K562 (cell line): Measurements from ENCODE around the gene CYP2B6. TPM values are rescaled to one million over a fixed set of nuclear protein-coding genes. Genes with fewer than 3 reads are reported as not detected.

Experiments
- ATAC-seq: fragments of 200-7000 bp; cut with Tn5 transposase; 3 replicates; pipeline ENCODE4 v1.9.1; 2020; ENCODE audit warnings: moderate library complexity
- BruUV-seq: library from RNA; stranded (reverse); fragments of 400-500 nt; replicated peaks from 2 replicates; lab custom pipeline; 2021; lab: Mats Ljungman, UMichigan
- CTCF ChIA-PET: fragments of 300-600 bp; formaldehyde crosslinking; extraction: SDS; loops from one replicate; lab custom pipeline; 2021; ENCODE audit warnings: low intra/inter-chr PET ratio; lab: Yijun Ruan, JAX
- POLR2A ChIA-PET: fragments of 300-600, 350-650 bp; sonication (Branson Sonifier 250); formaldehyde crosslinking; extraction: SDS; loops from one replicate; lab custom pipeline; 2021; ENCODE audit warnings: antibody characterized with exemption, inconsistent platforms; lab: Yijun Ruan, JAX
- DNase-seq, 4 experiments: peaks; one replicate each; pipeline versions ENCODE4 v3.0.0 to v3.0.0-alpha.2; 2011 to 2018; ENCODE audit warnings: low spot score in 3 of 4, mixed read lengths in 3 of 4; ENCODE audit errors: extremely low read depth in 1 of 4
- FAIRE-seq: peaks from 2 replicates; lab custom pipeline; 2011; peaks lifted over from hg19 to GRCh38; lab: Jason Lieb, UNC
- H2AFZ ChIP-seq: 2 replicates; pipeline ENCODE4 v1.6.0; 2011; ENCODE audit warnings: low read depth, low read length, control low read depth, inconsistent platforms
- H3K27ac ChIP-seq: fragments of 200-600 bp; 3 replicates; pipeline ENCODE4 v1.8.0; 2011; ENCODE audit warnings: low read depth, mild to moderate bottlenecking, control low read depth, inconsistent platforms, low read length, moderate library complexity, mixed read lengths; ENCODE audit errors: extremely low read depth
- H3K27me3 ChIP-seq, 2 experiments: fragments of 300-600 bp in 1 of 2; 2 replicates in 1 of 2; 3 replicates in 1 of 2; pipeline versions ENCODE4 v1.6.0 to v1.8.0; 2011; ENCODE audit warnings: inconsistent platforms in 2 of 2, low read length in 2 of 2, mild to moderate bottlenecking in 1 of 2, mixed read lengths in 1 of 2, moderate library complexity in 1 of 2; ENCODE audit not compliant: control insufficient read depth in 2 of 2, insufficient read depth in 2 of 2
- H3K36me3 ChIP-seq: fragments of 300-600 bp; 3 replicates; pipeline ENCODE4 v1.8.0; 2011; ENCODE audit warnings: mild to moderate bottlenecking, low read length, inconsistent platforms; ENCODE audit not compliant: control insufficient read depth, insufficient read depth
- H3K4me1 ChIP-seq, 2 experiments: fragments of 200-600 bp in 1 of 2; replicated peaks in 1 of 2; 2 replicates in 1 of 2; 3 replicates in 1 of 2; pipeline versions ENCODE4 v1.5.1 to v1.8.0; 2011; ENCODE audit warnings: inconsistent platforms in 2 of 2, low read length in 2 of 2, mild to moderate bottlenecking in 1 of 2, mixed read lengths in 1 of 2, moderate library complexity in 1 of 2; ENCODE audit not compliant: control insufficient read depth in 2 of 2, insufficient read depth in 2 of 2
- H3K4me2 ChIP-seq: 2 replicates; pipeline ENCODE4 v1.6.1; 2011; ENCODE audit warnings: low read length, control low read depth, inconsistent platforms, mixed read lengths; ENCODE audit not compliant: insufficient read depth
- H3K4me3 ChIP-seq: fragments of 200-600 bp; sonication (generic), shearing (Covaris generic); 2 replicates; pipeline ENCODE4 v1.5.1; 2016; ENCODE audit warnings: control low read depth, inconsistent platforms
- H3K79me2 ChIP-seq: fragments of 200-600 bp; 3 replicates; pipeline ENCODE4 v1.8.0; 2011; ENCODE audit warnings: low read length, inconsistent platforms; ENCODE audit not compliant: control insufficient read depth, insufficient read depth
- H3K9ac ChIP-seq, 2 experiments: 2 replicates each; pipeline versions ENCODE4 v1.6.0 to v1.6.1; 2011; ENCODE audit warnings: low read depth in 2 of 2, low read length in 2 of 2, control low read depth in 1 of 2, inconsistent platforms in 1 of 2, mild to moderate bottlenecking in 1 of 2, mixed read lengths in 1 of 2; ENCODE audit not compliant: insufficient read depth in 1 of 2
- H3K9me1 ChIP-seq: one replicate; pipeline ENCODE4 v1.6.0; 2011; ENCODE audit warnings: inconsistent platforms, mild to moderate bottlenecking, low read length, moderate library complexity; ENCODE audit not compliant: control insufficient read depth, insufficient read depth
- H3K9me3 ChIP-seq: replicated peaks from 2 replicates; pipeline ENCODE4 v1.5.1; 2011; ENCODE audit warnings: low read depth, low read length, inconsistent platforms; ENCODE audit not compliant: control insufficient read depth, insufficient read depth
- H4K20me1 ChIP-seq: replicated peaks from 2 replicates; pipeline ENCODE4 v1.6.1; 2011; ENCODE audit warnings: low read length, inconsistent platforms, mixed read lengths; ENCODE audit not compliant: control insufficient read depth, insufficient read depth
- HNRNPUL1 ChIP-seq: fragments of 200-400 bp; formaldehyde crosslinking; IDR thresholded peaks from 2 replicates; pipeline ENCODE4 v1.6.1; 2017; ENCODE audit warnings: low read length
- MEF2A ChIP-seq: IDR thresholded peaks from 2 replicates; pipeline ENCODE4 v1.6.1; 2011; ENCODE audit warnings: low read depth, mild to moderate bottlenecking, low read length, moderate library complexity; ENCODE audit not compliant: control insufficient read depth
- RBBP5 ChIP-seq: fragments of 200-600 bp; sonication (generic); IDR thresholded peaks from 2 replicates; pipeline ENCODE4 v1.6.1; 2012; ENCODE audit warnings: borderline replicate concordance, mild to moderate bottlenecking, low read length, control low read depth, inconsistent platforms; ENCODE audit not compliant: insufficient read depth, poor library complexity, severe bottlenecking
- WGBS: fragments of 100-300 bp; shearing (Covaris generic); methylation state at CpG from one replicate; pipeline ENCODE4 v1.1.6; 2016; ENCODE audit warnings: low coverage, mixed read lengths; ENCODE audit not compliant: insufficient coverage; ENCODE audit errors: missing lambda C conversion rate; 5-methylcytosine and 5-hydroxymethylcytosine counted together
- in situ Hi-C: fragments of 300-500 bp; cut with MboI; formaldehyde crosslinking; loops from 4 replicates; pipeline ENCODE4 v1.15.0; 2018; ENCODE audit warnings: inconsistent platforms, mixed read lengths
- intact Hi-C: fragments of 100-400 bp; cut with micrococcal nuclease; formaldehyde crosslinking; loops from 2 replicates; pipeline ENCODE4 v1.14.2; 2022
- polyA plus RNA-seq, 8 experiments: library from polyadenylated mRNA; depleted of rRNA in 4 of 8; stranded (reverse) in 5 of 8; unstranded in 3 of 8; fragments of >200 nt; fragmentation: Nextera tagmentation in 2 of 8; fragmentation: Illumina TruSeq in 1 of 8; extraction: Ambion mirVana in 2 of 8; extraction: Trizol in 1 of 8; gene quantifications; 2 replicates each; pipeline versions ENCODE4 v1.2.1 to v1.2.3, GENCODE V29; 2011 to 2014; ENCODE audit warnings: inconsistent platforms in 1 of 8, missing spikeins in 1 of 8
- total RNA-seq, 7 experiments: library from RNA; depleted of rRNA in 6 of 7; stranded (reverse); fragments of >200 nt in 6 of 7; fragmentation: Illumina TruSeq in 2 of 7; extraction: Trizol in 2 of 7; gene quantifications; 2 replicates each; pipeline versions ENCODE4 v1.2.1 to v1.2.3, GENCODE V29; 2011 to 2021; ENCODE audit warnings: low replicate concordance in 1 of 7
- TF ChIP-seq, protein P1 (sequence below): sonication (generic); formaldehyde crosslinking; IDR thresholded peaks from 2 replicates; pipeline ENCODE4 v1.8.0; 2022; ENCODE audit warnings: mild to moderate bottlenecking, missing genetic modification reagents
- TF ChIP-seq, protein P2 (sequence below), 3 experiments: IDR thresholded peaks in 2 of 3; conservative IDR thresholded peaks in 1 of 3; 2 replicates each; pipeline ENCODE4 v1.5.1; 2011 to 2012; ENCODE audit warnings: low read length in 3 of 3, mild to moderate bottlenecking in 3 of 3, control low read depth in 2 of 3, improper control_type of control experiment in 1 of 3, inconsistent platforms in 1 of 3, low read depth in 1 of 3, mixed read lengths in 1 of 3, moderate library complexity in 1 of 3; ENCODE audit not compliant: insufficient read depth in 2 of 3
- TF ChIP-seq, protein P3 (sequence below): sonication (generic); formaldehyde crosslinking; IDR thresholded peaks from 2 replicates; pipeline ENCODE4 v1.8.1; 2023; ENCODE audit warnings: missing genetic modification reagents, mild to moderate bottlenecking, borderline replicate concordance

The CYP2B6 gene
- total and polyA plus RNA-seq, 9 of the 15 experiments (the other 6 are each of a cell fraction or from before 2014, with no cell fraction given) = 0.04 TPM; not detected in 8

DNA sequence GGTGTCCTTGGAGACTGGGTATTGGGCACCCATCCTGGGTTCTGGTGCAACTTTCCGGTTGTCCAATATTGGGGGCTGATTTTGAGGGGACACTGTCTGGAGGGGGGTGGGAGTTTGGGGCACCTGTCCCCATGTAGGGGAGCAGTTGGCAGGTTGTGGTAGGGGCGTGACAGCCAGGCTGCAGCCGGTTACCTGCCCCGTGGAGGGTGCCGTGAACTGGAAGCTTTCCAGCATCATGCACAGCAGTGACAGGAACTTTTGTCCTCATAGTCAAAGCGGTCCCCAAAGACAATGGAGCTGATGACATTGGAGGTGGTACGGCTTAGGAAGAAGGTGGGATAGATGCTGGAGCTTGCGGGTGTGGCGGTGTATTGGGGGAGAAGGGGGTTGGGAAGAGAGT, 34.3 kb downstream of the CYP2B6 start (continued):
- TF ChIP-seq, protein P1, sequence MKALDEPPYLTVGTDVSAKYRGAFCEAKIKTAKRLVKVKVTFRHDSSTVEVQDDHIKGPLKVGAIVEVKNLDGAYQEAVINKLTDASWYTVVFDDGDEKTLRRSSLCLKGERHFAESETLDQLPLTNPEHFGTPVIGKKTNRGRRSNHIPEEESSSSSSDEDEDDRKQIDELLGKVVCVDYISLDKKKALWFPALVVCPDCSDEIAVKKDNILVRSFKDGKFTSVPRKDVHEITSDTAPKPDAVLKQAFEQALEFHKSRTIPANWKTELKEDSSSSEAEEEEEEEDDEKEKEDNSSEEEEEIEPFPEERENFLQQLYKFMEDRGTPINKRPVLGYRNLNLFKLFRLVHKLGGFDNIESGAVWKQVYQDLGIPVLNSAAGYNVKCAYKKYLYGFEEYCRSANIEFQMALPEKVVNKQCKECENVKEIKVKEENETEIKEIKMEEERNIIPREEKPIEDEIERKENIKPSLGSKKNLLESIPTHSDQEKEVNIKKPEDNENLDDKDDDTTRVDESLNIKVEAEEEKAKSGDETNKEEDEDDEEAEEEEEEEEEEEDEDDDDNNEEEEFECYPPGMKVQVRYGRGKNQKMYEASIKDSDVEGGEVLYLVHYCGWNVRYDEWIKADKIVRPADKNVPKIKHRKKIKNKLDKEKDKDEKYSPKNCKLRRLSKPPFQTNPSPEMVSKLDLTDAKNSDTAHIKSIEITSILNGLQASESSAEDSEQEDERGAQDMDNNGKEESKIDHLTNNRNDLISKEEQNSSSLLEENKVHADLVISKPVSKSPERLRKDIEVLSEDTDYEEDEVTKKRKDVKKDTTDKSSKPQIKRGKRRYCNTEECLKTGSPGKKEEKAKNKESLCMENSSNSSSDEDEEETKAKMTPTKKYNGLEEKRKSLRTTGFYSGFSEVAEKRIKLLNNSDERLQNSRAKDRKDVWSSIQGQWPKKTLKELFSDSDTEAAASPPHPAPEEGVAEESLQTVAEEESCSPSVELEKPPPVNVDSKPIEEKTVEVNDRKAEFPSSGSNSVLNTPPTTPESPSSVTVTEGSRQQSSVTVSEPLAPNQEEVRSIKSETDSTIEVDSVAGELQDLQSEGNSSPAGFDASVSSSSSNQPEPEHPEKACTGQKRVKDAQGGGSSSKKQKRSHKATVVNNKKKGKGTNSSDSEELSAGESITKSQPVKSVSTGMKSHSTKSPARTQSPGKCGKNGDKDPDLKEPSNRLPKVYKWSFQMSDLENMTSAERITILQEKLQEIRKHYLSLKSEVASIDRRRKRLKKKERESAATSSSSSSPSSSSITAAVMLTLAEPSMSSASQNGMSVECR = no peak

DNA sequence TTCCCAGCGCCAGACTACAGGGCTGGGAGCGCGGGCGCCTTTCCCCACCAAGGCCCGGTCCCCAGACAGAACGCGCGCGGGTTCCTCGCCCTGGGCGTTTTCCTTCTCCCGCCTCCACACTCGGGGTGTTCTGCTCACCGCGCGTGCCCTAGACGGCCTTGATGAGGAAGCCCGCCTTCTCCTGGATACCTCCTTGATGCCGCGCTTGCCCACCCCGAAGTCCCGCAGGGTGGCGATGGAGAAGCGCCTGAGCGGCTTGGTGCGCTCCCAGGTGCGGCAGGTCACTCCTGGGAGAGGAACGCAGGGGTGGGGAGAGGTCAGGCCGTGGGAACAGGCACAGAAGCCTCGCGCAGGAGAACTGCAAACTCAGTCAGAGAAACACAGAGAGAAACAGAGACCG, 34.8 kb downstream of the CYP2B6 start:
- Histone ChIP-seq H3K4me3 (no peak overlapping the region), H3K36me3 (no peaks in the 10 kb centered on the region), H3K4me1 (0 out of 5 replicates have a peak, but pooled peaks cover 0 to 3% of the 10 kb centered on the region in 2 experiments), H2AFZ (no peak overlapping the region), H3K9me3 (no peaks in the 10 kb centered on the region), H3K27me3 (peaks cover 8 to 39% of the 10 kb centered on the region in 2 experiments; a peak in 4 of 5 replicates), H3K4me2 (no peak overlapping the region), H3K9me1 (no peaks in the 10 kb centered on the region), H3K27ac (no peak overlapping the region), H4K20me1 (no peaks in the 10 kb centered on the region), H3K79me2 (no peaks in the 10 kb centered on the region), H3K9ac (no peak overlapping the region)
- FAIRE-seq = no peak
- WGBS = 2% methylated on average over 26 of the region's 32 CpGs
- peak in 1 of 4 experiments; percentile 5 for DNase-seq
- ATAC-seq = no peak
- CTCF ChIA-PET = no interaction called here
- in situ Hi-C loops = no loop called here
- POLR2A ChIA-PET = interaction anchor here (1.0 kb wide), 1 partner anchor 9 kb away, joined by 3 read pairs; no protein-coding TSS in a partner anchor
- intact Hi-C loops = no loop called here
- no TSS peak for BruUV-seq
- TF ChIP-seq HNRNPUL1 (no peak), RBBP5 (no peak), MEF2A (no peak)
- TF ChIP-seq, protein P2, sequence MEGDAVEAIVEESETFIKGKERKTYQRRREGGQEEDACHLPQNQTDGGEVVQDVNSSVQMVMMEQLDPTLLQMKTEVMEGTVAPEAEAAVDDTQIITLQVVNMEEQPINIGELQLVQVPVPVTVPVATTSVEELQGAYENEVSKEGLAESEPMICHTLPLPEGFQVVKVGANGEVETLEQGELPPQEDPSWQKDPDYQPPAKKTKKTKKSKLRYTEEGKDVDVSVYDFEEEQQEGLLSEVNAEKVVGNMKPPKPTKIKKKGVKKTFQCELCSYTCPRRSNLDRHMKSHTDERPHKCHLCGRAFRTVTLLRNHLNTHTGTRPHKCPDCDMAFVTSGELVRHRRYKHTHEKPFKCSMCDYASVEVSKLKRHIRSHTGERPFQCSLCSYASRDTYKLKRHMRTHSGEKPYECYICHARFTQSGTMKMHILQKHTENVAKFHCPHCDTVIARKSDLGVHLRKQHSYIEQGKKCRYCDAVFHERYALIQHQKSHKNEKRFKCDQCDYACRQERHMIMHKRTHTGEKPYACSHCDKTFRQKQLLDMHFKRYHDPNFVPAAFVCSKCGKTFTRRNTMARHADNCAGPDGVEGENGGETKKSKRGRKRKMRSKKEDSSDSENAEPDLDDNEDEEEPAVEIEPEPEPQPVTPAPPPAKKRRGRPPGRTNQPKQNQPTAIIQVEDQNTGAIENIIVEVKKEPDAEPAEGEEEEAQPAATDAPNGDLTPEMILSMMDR (IDR thresholded peaks at IDR 0.05 in 2 of 3, conservative IDR thresholded peaks at IDR 0.05 in 1 of 3; ENCODE audit: insufficient read depth in 2 of 3, low read depth in 1 of 3, low read length in 3 of 3) = peak in 1 of 3 experiments; percentile 31; a peak in 1 of 6 replicates
- TF ChIP-seq, protein P3, sequence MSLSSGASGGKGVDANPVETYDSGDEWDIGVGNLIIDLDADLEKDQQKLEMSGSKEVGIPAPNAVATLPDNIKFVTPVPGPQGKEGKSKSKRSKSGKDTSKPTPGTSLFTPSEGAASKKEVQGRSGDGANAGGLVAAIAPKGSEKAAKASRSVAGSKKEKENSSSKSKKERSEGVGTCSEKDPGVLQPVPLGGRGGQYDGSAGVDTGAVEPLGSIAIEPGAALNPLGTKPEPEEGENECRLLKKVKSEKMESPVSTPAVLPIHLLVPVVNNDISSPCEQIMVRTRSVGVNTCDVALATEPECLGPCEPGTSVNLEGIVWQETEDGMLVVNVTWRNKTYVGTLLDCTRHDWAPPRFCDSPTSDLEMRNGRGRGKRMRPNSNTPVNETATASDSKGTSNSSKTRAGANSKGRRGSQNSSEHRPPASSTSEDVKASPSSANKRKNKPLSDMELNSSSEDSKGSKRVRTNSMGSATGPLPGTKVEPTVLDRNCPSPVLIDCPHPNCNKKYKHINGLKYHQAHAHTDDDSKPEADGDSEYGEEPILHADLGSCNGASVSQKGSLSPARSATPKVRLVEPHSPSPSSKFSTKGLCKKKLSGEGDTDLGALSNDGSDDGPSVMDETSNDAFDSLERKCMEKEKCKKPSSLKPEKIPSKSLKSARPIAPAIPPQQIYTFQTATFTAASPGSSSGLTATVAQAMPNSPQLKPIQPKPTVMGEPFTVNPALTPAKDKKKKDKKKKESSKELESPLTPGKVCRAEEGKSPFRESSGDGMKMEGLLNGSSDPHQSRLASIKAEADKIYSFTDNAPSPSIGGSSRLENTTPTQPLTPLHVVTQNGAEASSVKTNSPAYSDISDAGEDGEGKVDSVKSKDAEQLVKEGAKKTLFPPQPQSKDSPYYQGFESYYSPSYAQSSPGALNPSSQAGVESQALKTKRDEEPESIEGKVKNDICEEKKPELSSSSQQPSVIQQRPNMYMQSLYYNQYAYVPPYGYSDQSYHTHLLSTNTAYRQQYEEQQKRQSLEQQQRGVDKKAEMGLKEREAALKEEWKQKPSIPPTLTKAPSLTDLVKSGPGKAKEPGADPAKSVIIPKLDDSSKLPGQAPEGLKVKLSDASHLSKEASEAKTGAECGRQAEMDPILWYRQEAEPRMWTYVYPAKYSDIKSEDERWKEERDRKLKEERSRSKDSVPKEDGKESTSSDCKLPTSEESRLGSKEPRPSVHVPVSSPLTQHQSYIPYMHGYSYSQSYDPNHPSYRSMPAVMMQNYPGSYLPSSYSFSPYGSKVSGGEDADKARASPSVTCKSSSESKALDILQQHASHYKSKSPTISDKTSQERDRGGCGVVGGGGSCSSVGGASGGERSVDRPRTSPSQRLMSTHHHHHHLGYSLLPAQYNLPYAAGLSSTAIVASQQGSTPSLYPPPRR (CRISPR knock-in tag) = no peak
